ENCODE results near the gene TBL2. TPM values are rescaled to one million over a fixed set of nuclear protein-coding genes. Genes with fewer than 3 reads are reported as not detected.
"Not testable (repeated sequence)": the region's sequence is repeated elsewhere in the genome, so short reads cannot be mapped to it uniquely, and the experiment has no call there.

The TBL2 gene
- total and polyA plus RNA-seq, 5 experiments from 2014 or later = 13.4 to 31.2 (median 19.6) TPM

DNA sequence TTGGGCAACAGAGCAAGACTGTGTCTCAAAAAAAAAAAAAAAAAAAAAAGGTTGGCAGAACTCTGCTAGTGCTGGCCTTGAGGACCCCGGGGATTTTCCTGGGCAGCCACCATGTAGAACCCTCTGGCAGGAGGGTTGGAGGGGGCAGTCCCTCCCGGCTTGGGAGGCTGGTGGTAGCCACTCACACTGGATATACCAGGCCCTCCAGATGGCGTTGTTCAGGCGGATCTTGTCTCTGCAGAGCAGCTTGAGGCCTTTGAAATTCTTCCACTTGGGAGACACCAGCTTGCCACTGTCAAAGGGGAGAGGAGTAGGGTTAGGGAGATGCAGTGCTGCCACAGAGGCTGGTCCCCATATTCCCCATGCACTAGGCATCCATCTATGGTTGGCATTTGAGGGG is 37.5 kb upstream of the TBL2 start:
- POLR2A ChIA-PET = no interaction called here
- DNase-seq = no peak
- Mint-ChIP-seq H3K27me3 (peaks cover 7 to 48% (median 18%) of the 10 kb centered on the region in 5 donors), H3K4me1 (no peaks in the 10 kb centered on the region), H3K4me3 (no peak overlapping the region), H3K36me3 (no peaks in the 10 kb centered on the region), H3K9me3 (no peaks in the 10 kb centered on the region), H3K27ac (no peak overlapping the region)
- no peak for ATAC-seq

- H3K4me1 Mint-ChIP-seq, H3K4me3 Mint-ChIP-seq, DNase-seq, H3K9me3 Mint-ChIP-seq, H3K27ac Mint-ChIP-seq, H3K36me3 Mint-ChIP-seq, POLR2A ChIA-PET, ATAC-seq: not testable (repeated sequence)
- peaks cover 10 to 57% (median 23%) of the 10 kb centered on the region in 5 donors for H3K27me3 Mint-ChIP-seq
Observed at GRCh38 chr7:73614937-73615336, 36.6 kb upstream of the TBL2 start.

- Mint-ChIP-seq H3K27me3 (peaks cover 10 to 59% (median 25%) of the 10 kb centered on the region in 5 donors), H3K9me3 (no peaks in the 10 kb centered on the region), H3K36me3 (no peaks in the 10 kb centered on the region), H3K4me1 (peaks cover 0 to 3% (median 0%) of the 10 kb centered on the region in 4 donors), H3K4me3 (no peak overlapping the region), H3K27ac (no peak overlapping the region)
- POLR2A ChIA-PET = no interaction called here
- ATAC-seq = no peak
- DNase-seq = no peak
Observed at GRCh38 chr7:73613954-73614735, 35.8 kb upstream of the TBL2 start.

DNA sequence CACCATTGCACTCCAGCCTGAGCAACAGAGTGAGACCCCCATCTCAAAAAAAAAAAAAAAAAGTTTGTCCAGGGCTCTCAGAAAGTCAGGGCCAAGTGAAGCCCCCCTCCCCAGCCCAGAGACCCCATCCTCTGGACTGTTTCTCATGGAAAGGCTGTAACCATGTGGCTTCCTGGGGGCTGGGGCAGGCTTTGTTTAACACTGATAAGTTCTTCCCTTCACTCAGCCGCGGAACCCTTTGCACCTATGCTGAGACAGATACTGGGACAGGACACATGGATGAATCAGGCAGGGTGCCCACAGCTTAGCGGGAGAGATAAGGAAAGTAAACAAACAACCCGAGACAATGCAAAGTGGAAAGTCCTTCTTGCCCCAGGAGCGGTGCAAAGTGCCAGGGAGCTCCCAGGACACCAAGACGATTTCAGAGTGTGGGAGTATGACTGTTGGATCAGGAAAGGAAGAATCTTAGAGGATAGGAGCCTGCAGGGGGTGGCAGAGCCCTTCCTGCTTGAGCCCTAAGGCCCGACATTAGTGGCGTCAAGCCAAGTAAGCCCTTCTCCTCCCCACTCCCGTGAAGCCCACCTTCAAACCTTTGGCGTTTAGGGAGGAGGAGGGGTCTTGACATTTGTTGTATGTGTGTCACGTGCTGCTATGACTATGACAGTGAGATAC is 34.4 kb upstream of the TBL2 start:
- no peak for DNase-seq
- POLR2A ChIA-PET = no interaction called here
- Mint-ChIP-seq H3K9me3 (no peaks in the 10 kb centered on the region), H3K4me3 (peak overlapping the region in 1 of 10 donors; percentile 4), H3K27me3 (peaks cover 8 to 59% (median 22%) of the 10 kb centered on the region in 5 donors), H3K4me1 (peaks cover 0 to 3% (median 0%) of the 10 kb centered on the region in 4 donors), H3K27ac (peak overlapping the region in 2 of 10 donors; percentile 86 to 87), H3K36me3 (no peaks in the 10 kb centered on the region)
- ATAC-seq = no peak

DNA sequence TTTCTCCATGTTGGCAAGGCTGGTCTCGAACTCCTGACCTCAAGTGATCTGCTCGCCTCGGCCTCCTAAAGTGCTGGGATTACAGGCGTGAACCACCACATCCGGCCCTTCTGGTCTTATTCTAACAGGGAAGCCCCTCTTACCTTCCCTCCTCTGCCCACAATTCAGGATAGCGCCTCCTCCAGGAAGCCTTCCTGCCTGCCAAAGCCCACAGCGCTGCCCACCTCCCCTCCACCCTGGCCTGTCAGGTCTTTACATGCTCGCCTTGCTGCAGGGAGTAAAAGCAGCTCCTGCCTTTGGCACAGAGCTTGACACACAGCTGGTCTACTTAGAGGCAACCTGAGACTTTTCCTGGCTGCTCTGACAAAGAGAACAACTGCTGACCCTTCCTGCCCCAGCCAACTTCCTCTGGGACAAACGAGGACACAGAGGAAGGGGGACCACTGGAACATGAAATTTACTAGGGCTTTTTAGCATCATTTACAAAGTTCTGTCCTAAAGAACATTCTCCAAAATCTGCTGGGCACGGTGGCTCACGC is 32.7 kb upstream of the TBL2 start:
- ATAC-seq = no peak
- POLR2A ChIA-PET = no interaction called here

GRCh38 chr7:73610105-73610504 is 31.7 kb upstream of the TBL2 start:
- Mint-ChIP-seq H3K27me3 (peaks cover 8 to 63% (median 24%) of the 10 kb centered on the region in 5 donors), H3K36me3 (no peaks in the 10 kb centered on the region), H3K27ac (peak overlapping the region in 2 of 10 donors; percentile 17 to 65), H3K4me3 (no peak overlapping the region), H3K9me3 (no peaks in the 10 kb centered on the region), H3K4me1 (peaks cover 0 to 3% (median under 1%) of the 10 kb centered on the region in 4 donors)
- POLR2A ChIA-PET = no interaction called here
- ATAC-seq = no peak
- no peak for DNase-seq

More for the DNA sequence above, 32.7 kb upstream of the TBL2 start:
- DNase-seq = no peak
- H3K4me3 Mint-ChIP-seq = peak overlapping the region in 1 of 10 donors; percentile 39
- peaks cover 8 to 66% (median 24%) of the 10 kb centered on the region in 5 donors for H3K27me3 Mint-ChIP-seq
- peaks cover 0 to 3% (median under 1%) of the 10 kb centered on the region in 4 donors for H3K4me1 Mint-ChIP-seq
- H3K27ac Mint-ChIP-seq = no peak overlapping the region
- H3K9me3 Mint-ChIP-seq = no peaks in the 10 kb centered on the region
- H3K36me3 Mint-ChIP-seq = no peaks in the 10 kb centered on the region

DNA sequence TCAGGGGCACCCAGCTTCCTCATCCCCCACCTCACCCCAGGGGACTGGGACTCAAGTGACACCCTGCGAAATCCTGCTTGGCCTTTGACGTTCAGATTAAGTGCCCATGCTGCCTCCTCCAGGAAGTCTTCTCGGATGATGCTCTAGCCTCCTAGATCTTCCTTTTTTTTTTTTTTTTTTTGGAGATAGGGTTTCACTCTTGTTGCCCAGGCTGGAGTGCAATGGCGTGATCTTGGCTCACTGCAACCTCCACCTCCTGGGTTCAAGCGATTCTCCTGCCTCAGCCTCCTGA is 29.3 kb upstream of the TBL2 start:
- H3K4me1 Mint-ChIP-seq, H3K27ac Mint-ChIP-seq, H3K36me3 Mint-ChIP-seq, DNase-seq, H3K9me3 Mint-ChIP-seq, H3K4me3 Mint-ChIP-seq: not testable (repeated sequence)
- ATAC-seq = peak in 1 of 2 donors; percentile 10
- POLR2A ChIA-PET = interaction anchor here (1.8 to 2.5 kb wide), 2 partner anchors 118 to 131 kb away, joined by 5 to 6 read pairs; partner anchors contain the start of gene ABHD11
- H3K27me3 Mint-ChIP-seq = peaks cover 2 to 45% (median 16%) of the 10 kb centered on the region in 5 donors

DNA sequence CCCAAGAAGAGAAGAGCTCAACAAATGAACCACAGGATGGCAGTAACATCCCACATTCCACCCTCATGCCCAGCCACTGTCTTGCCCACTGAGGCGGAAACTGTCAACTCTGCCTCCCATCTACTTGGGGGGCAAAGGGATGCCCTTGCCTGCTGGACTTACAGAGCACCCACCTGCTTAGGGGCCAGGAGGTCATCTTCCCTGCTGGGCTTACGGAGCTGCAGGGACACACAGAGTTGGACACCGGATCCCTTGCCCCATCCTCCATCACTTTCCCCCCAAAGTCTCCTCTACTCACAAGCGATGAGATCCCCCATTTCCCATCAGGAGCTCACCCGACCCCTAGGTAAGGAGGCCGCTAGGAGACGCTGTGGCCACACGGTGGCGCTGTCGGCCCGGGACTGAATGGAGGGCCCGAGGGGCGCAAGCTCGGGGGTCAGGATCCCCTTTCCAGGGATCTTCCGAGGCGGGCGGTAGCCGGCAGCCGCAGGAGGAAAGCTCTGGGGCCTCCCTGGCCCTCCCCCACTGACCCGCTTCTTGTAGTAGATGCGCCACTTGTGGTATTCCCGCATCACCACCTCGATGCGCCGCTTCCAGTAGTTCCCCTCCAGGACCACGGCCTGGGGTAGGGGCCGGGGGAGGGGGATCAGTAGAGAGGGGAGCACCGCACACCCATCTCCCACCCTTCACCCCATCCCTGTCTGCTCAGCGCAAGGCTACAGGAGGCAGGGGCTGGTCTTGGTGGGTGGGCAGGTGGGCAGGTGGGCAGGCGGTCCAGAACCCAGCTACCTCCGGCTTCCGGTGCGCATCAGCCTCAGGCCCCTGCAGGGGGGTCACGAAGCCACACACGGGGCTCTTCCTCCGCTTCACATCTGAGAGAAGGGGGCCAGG is 28.7 kb upstream of the TBL2 start:
- DNase-seq = peak; percentile 45 to 83 (median 70)
- POLR2A ChIA-PET = interaction anchor here (0.7 to 2.5 kb wide), 5 partner anchors 25 to 132 kb away, joined by 3 to 7 read pairs (median 5); partner anchors contain the start of genes ABHD11 and VPS37D
- Mint-ChIP-seq H3K36me3 (no peaks in the 10 kb centered on the region), H3K27ac (no peak overlapping the region), H3K9me3 (no peaks in the 10 kb centered on the region), H3K4me3 (no peak overlapping the region), H3K4me1 (peaks cover 0 to 3% (median under 1%) of the 10 kb centered on the region in 4 donors), H3K27me3 (peaks cover 2 to 39% (median 15%) of the 10 kb centered on the region in 5 donors)
- peak; percentile 81 to 95 for ATAC-seq

- peaks cover 0 to 3% (median under 1%) of the 10 kb centered on the region in 4 donors for H3K4me1 Mint-ChIP-seq
- H3K27me3 Mint-ChIP-seq = peaks cover 2 to 32% (median 11%) of the 10 kb centered on the region in 5 donors
- no peak for ATAC-seq
- no peak overlapping the region for H3K27ac Mint-ChIP-seq
- DNase-seq = no peak
- no peak overlapping the region for H3K4me3 Mint-ChIP-seq
- POLR2A ChIA-PET = interaction anchor here (2.5 kb wide), 1 partner anchor 133 kb away, joined by 5 read pairs; the partner anchor contains the start of gene ABHD11
- no peaks in the 10 kb centered on the region for H3K36me3 Mint-ChIP-seq
- no peaks in the 10 kb centered on the region for H3K9me3 Mint-ChIP-seq
Observed at GRCh38 chr7:73605601-73606220, 27.3 kb upstream of the TBL2 start.

DNA sequence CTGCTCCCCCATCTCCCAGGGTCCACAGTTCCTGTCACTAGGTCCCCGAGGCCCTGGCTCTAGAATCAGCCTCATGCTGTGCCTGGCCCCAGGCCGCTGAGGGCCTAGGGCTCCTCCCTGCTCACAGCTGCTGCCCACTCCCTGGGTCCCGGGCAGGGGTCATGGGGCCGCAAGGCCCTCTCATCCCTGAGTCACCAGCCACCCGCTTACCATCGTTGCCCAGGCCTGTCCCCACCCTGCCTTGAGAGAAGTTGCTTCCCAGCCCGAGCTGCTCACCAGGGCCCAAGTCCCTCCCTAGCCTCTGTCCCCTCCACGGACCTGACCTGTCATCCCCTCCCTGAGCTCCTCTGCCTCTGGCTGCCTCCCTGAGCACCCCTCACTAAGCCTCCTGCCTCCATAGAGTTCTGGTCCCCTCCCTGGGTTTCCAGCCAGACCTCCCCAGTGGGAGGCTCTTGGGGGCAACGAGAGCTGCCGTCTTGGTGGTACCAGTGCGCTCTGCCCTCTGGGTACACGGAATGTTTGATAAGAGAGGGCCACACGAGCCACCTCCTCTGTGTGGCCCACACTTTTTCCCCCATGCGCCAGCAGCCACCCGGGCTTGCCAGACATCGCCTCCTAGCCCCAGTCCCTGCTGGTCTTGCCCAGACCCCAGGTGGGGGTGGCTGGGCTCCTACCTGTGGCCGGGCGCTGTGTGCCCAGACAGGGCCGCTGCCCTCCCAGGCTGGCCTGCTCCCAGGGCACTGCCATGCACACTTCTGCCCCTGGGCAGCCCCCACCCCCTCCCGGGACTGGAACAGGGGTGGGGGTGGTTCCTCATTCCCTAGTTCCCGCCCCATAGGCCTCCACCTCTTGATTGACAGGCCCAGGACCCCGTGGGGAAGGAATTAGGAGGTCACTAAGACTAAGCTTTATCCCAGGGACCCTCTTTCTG is 24.6 kb upstream of the TBL2 start:
- H3K9me3 Mint-ChIP-seq = no peaks in the 10 kb centered on the region
- H3K4me3 Mint-ChIP-seq = no peak overlapping the region
- DNase-seq = no peak
- H3K27me3 Mint-ChIP-seq = peaks cover 6 to 31% (median 10%) of the 10 kb centered on the region in 5 donors
- H3K36me3 Mint-ChIP-seq = peaks cover 0 to 3% (median 0%) of the 10 kb centered on the region in 3 donors
- ATAC-seq = no peak
- POLR2A ChIA-PET = no interaction called here
- H3K27ac Mint-ChIP-seq = no peak overlapping the region
- peaks cover 0 to 1% (median 0%) of the 10 kb centered on the region in 4 donors for H3K4me1 Mint-ChIP-seq

DNA sequence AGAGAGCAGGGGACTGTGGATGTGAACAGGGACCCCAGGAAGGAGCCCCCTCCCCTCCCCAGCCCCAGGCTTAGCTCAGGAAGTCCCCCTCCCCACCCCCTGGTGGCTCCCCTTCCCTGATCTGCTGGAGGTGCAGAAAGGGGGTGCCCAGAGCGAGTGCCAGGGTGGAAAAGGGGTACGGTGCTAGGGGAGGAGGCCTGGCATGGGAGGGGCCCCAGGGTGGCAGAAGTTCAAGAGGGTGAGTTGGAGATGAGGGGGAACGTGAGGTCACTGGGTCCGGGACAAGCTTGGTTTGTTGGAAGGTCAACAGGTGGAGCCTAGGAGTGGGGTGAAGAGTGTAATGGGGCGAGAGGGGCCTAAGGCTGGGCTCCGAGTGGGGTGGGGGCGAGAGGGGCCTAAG is 21.5 kb upstream of the TBL2 start:
- ATAC-seq = no peak
- POLR2A ChIA-PET = interaction anchor here (1.0 kb wide), 1 partner anchor 139 kb away, joined by 5 read pairs; the partner anchor contains the start of gene ABHD11
- DNase-seq = no peak
- Mint-ChIP-seq H3K36me3 (peaks cover 0 to 4% (median 0%) of the 10 kb centered on the region in 3 donors), H3K9me3 (no peaks in the 10 kb centered on the region), H3K27me3 (peaks cover 8 to 38% (median 21%) of the 10 kb centered on the region in 5 donors), H3K4me1 (no peaks in the 10 kb centered on the region), H3K27ac (no peak overlapping the region), H3K4me3 (no peak overlapping the region)

All from naive thymus-derived CD8-positive, alpha-beta T cell (primary cell).